HepG2 (cell line): ENCODE results near the gene SLC2A8.

Experiments used
- ATF3 ChIP-seq: sonication (generic); formaldehyde crosslinking; IDR thresholded peaks from 2 replicates; pipeline ENCODE4 v1.4.0; 2020; ENCODE audit warnings: missing genetic modification reagents
- CEBPB ChIP-seq: IDR thresholded peaks from 2 replicates; pipeline ENCODE4 v1.6.1; 2011; ENCODE audit warnings: low read depth, low read length, improper control_type of control experiment, borderline replicate concordance
- CTCF ChIP-seq: sonication (generic); formaldehyde crosslinking; IDR thresholded peaks from 2 replicates; pipeline ENCODE4 v1.5.0; 2020; ENCODE audit warnings: mild to moderate bottlenecking, missing genetic modification reagents, moderate library complexity
- EZH2 ChIP-seq: conservative IDR thresholded peaks from 2 replicates; pipeline ENCODE4 v1.6.1; 2012; ENCODE audit warnings: mild to moderate bottlenecking, low read depth, low read length, moderate library complexity
- MTERF4 ChIP-seq: sonication (generic); formaldehyde crosslinking; IDR thresholded peaks from 2 replicates; pipeline ENCODE4 v1.8.0; 2023; ENCODE audit warnings: mild to moderate bottlenecking, missing genetic modification reagents
- MYC ChIP-seq: sonication (generic); formaldehyde crosslinking; IDR thresholded peaks from 2 replicates; pipeline ENCODE4 v1.9.0; 2021; ENCODE audit warnings: missing genetic modification reagents, borderline replicate concordance
- PRPF4 ChIP-seq: fragments of 200-400 bp; formaldehyde crosslinking; IDR thresholded peaks from 2 replicates; pipeline ENCODE4 v1.6.1; 2016; ENCODE audit warnings: low read length, low read depth; ENCODE audit not compliant: poor library complexity, severe bottlenecking
- PTBP1 ChIP-seq: fragments of 200-400 bp; formaldehyde crosslinking; IDR thresholded peaks from 2 replicates; pipeline ENCODE4 v1.6.1; 2018; ENCODE audit warnings: low read length, low read depth; ENCODE audit not compliant: poor library complexity, severe bottlenecking
- STAT6 ChIP-seq: sonication (generic); formaldehyde crosslinking; IDR thresholded peaks from 2 replicates; pipeline ENCODE4 v1.4.0; 2020; ENCODE audit warnings: missing genetic modification reagents, mild to moderate bottlenecking, borderline replicate concordance
- USF2 ChIP-seq, 2 experiments: sonication (generic) in 1 of 2; formaldehyde crosslinking in 1 of 2; IDR thresholded peaks; 2 replicates each; pipeline versions ENCODE4 v1.5.1 to v1.6.1; 2011 to 2020; ENCODE audit warnings: borderline replicate concordance in 1 of 2, low read depth in 1 of 2, low read length in 1 of 2, mild to moderate bottlenecking in 1 of 2, missing genetic modification reagents in 1 of 2, moderate library complexity in 1 of 2
- XRCC5 ChIP-seq: fragments of 200-400 bp; formaldehyde crosslinking; optimal IDR thresholded peaks from 2 replicates; pipeline ENCODE3; 2017; ENCODE audit warnings: mild to moderate bottlenecking, low read length
- ZNF484 ChIP-seq: sonication (generic); formaldehyde crosslinking; IDR thresholded peaks from 2 replicates; pipeline ENCODE4 v1.5.1; 2020; ENCODE audit warnings: mild to moderate bottlenecking, low read depth, missing genetic modification reagents, borderline replicate concordance
- ZNF709 ChIP-seq: sonication (generic); formaldehyde crosslinking; IDR thresholded peaks from 2 replicates; pipeline ENCODE4 v1.5.0; 2020; ENCODE audit warnings: mild to moderate bottlenecking, missing genetic modification reagents

GRCh38 chr9:127347831-127348776, 48.9 kb upstream of the SLC2A8 start:
- no peak for TF ChIP-seq STAT6 (CRISPR knock-in tag)
- no peak for TF ChIP-seq CEBPB
- no peak for TF ChIP-seq MTERF4 (CRISPR knock-in tag)
- no peak for TF ChIP-seq PTBP1
- no peak for TF ChIP-seq ZNF484 (CRISPR knock-in tag)
- TF ChIP-seq USF2 (IDR thresholded peaks at IDR 0.05; ENCODE audit: low read depth, low read length): no peak
- TF ChIP-seq USF2 (CRISPR knock-in tag; IDR thresholded peaks at IDR 0.05; ENCODE audit: borderline replicate concordance): no peak
- no peak for TF ChIP-seq EZH2
- TF ChIP-seq ZNF709 (CRISPR knock-in tag): no peak
- no peak for TF ChIP-seq MYC (CRISPR knock-in tag)
- no peak for TF ChIP-seq PRPF4
- no peak for TF ChIP-seq ATF3 (CRISPR knock-in tag)
- no peak for TF ChIP-seq XRCC5
- peak; percentile 54 for TF ChIP-seq CTCF
